ENCODE data around the gene LSM11. TPM values are rescaled to one million over a fixed set of nuclear protein-coding genes. Genes with fewer than 3 reads are reported as not detected.

The LSM11 gene
- total RNA-seq, 2 donors from 2014 or later, result 3.7 to 4.5 TPM

GRCh38 chr5:157766442-157766841 lies 22.9 kb downstream of the LSM11 start:
- 92 to 98% methylated on average over 6 to 7 of the region's 7 CpGs for WGBS, 2 experiments (ENCODE audit: insufficient coverage in 1 of 2, insufficient read length in 1 of 2)
- Histone ChIP-seq H3K9ac (ENCODE audit: extremely low read depth, low read length, poor library complexity, severe bottlenecking) (no peak overlapping the region), H3K9me3 (ENCODE audit: control insufficient read depth, low read length) (no peaks in the 10 kb centered on the region), H3K27me3 (ENCODE audit: control insufficient read depth, insufficient read depth, low read length, poor library complexity, severe bottlenecking) (no peaks in the 10 kb centered on the region), H3K27ac (ENCODE audit: low read depth, low read length) (no peak overlapping the region), H3K4me1 (ENCODE audit: control insufficient read depth, insufficient read depth, low read length) (no peaks in the 10 kb centered on the region), H3K4me3 (ENCODE audit: low read length) (no peak overlapping the region), H3K36me3 (ENCODE audit: control insufficient read depth, insufficient read depth, low read length) (no peaks in the 10 kb centered on the region)
- Mint-ChIP-seq H3K4me3 (no peak overlapping the region), H3K9me3 (peaks cover 7% of the 10 kb centered on the region), H3K36me3 (ENCODE audit: low read depth) (no peaks in the 10 kb centered on the region), H3K27me3 (ENCODE audit: insufficient read depth) (no peaks in the 10 kb centered on the region), H3K27ac (no peak overlapping the region), H3K4me1 (no peaks in the 10 kb centered on the region)
- no peak for DNase-seq
- TF ChIP-seq CTCF (conservative IDR thresholded peaks at IDR 0.05), result no peak

- Mint-ChIP-seq H3K27me3 (ENCODE audit: insufficient read depth) (no peaks in the 10 kb centered on the region), H3K4me3 (no peak overlapping the region), H3K36me3 (ENCODE audit: low read depth) (no peaks in the 10 kb centered on the region), H3K27ac (no peak overlapping the region), H3K9me3 (peaks cover 7% of the 10 kb centered on the region), H3K4me1 (no peaks in the 10 kb centered on the region)
- H3K27me3 ChIP-seq (ENCODE audit: control insufficient read depth, insufficient read depth, low read length, poor library complexity, severe bottlenecking), result no peaks in the 10 kb centered on the region
- TF ChIP-seq CTCF (conservative IDR thresholded peaks at IDR 0.05), result no peak
- no peak overlapping the region for H3K4me3 ChIP-seq (ENCODE audit: low read length)
- H3K9ac ChIP-seq (ENCODE audit: extremely low read depth, low read length, poor library complexity, severe bottlenecking), result no peak overlapping the region
- no peak for DNase-seq
- H3K4me1 ChIP-seq (ENCODE audit: control insufficient read depth, insufficient read depth, low read length), result no peaks in the 10 kb centered on the region
- WGBS, 2 experiments (ENCODE audit: insufficient coverage in 1 of 2, insufficient read length in 1 of 2), result 76 to 100% methylated on average over 1 of the region's 1 CpG
- H3K27ac ChIP-seq (ENCODE audit: low read depth, low read length), result no peak overlapping the region
- H3K9me3 ChIP-seq (ENCODE audit: control insufficient read depth, low read length), result no peaks in the 10 kb centered on the region
- H3K36me3 ChIP-seq (ENCODE audit: control insufficient read depth, insufficient read depth, low read length), result no peaks in the 10 kb centered on the region
These were observed 23.4 kb downstream of the LSM11 start for GRCh38 chr5:157766902-157767301.

- Histone ChIP-seq H3K4me3 (ENCODE audit: low read length) (no peak overlapping the region), H3K9ac (ENCODE audit: extremely low read depth, low read length, poor library complexity, severe bottlenecking) (no peak overlapping the region), H3K27me3 (ENCODE audit: control insufficient read depth, insufficient read depth, low read length, poor library complexity, severe bottlenecking) (no peaks in the 10 kb centered on the region), H3K9me3 (ENCODE audit: control insufficient read depth, low read length) (no peaks in the 10 kb centered on the region), H3K36me3 (ENCODE audit: control insufficient read depth, insufficient read depth, low read length) (no peaks in the 10 kb centered on the region), H3K27ac (ENCODE audit: low read depth, low read length) (no peak overlapping the region), H3K4me1 (ENCODE audit: control insufficient read depth, insufficient read depth, low read length) (no peaks in the 10 kb centered on the region)
- WGBS, 2 experiments (ENCODE audit: insufficient coverage in 1 of 2, insufficient read length in 1 of 2), result 97 to 100% methylated on average over 3 of the region's 3 CpGs
- Mint-ChIP-seq H3K4me3 (no peak overlapping the region), H3K27me3 (ENCODE audit: insufficient read depth) (no peaks in the 10 kb centered on the region), H3K27ac (no peak overlapping the region), H3K36me3 (ENCODE audit: low read depth) (no peaks in the 10 kb centered on the region), H3K9me3 (peaks cover 7% of the 10 kb centered on the region), H3K4me1 (peaks cover 5% of the 10 kb centered on the region)
- no peak for DNase-seq
- TF ChIP-seq CTCF (conservative IDR thresholded peaks at IDR 0.05), result no peak
These were observed 24.2 kb downstream of the LSM11 start for GRCh38 chr5:157767689-157768088.

Measured in endodermal cell (in vitro differentiated cells).